Caco-2 (cell line): Measurements from ENCODE around the gene RILP. TPM values are rescaled to one million over a fixed set of nuclear protein-coding genes. Genes with fewer than 3 reads are reported as not detected.

Experiments used
- BruUV-seq: library from RNA; stranded (reverse); fragments of 400-500 nt; replicated peaks from 2 replicates; lab custom pipeline; 2021; lab: Mats Ljungman, UMichigan
- CTCF ChIA-PET: fragments of 300-600 bp; sonication (Branson Sonifier 250); formaldehyde crosslinking; loops from one replicate; lab custom pipeline; 2022; ENCODE audit warnings: antibody characterized with exemption; lab: Charles Lee
- POLR2A ChIA-PET: fragments of 300-600 bp; sonication (Branson Sonifier 250); formaldehyde crosslinking; loops from one replicate; lab custom pipeline; 2022; ENCODE audit warnings: antibody characterized with exemption; lab: Charles Lee
- DNase-seq, 2 experiments: peaks; one replicate each; pipeline versions ENCODE4 v3.0.0 to v3.0.0-alpha.2; 2020 to 2022
- H3K27me3 ChIP-seq: replicated peaks from 2 replicates; pipeline ENCODE4 v1.6.0; 2011; ENCODE audit warnings: low read length; ENCODE audit not compliant: control insufficient read depth, insufficient read depth
- H3K36me3 ChIP-seq: 2 replicates; pipeline ENCODE4 v1.5.1; 2011; ENCODE audit warnings: low read length; ENCODE audit not compliant: control insufficient read depth, insufficient read depth
- H3K4me1 ChIP-seq: fragments of 250-450 bp; sonication (Bioruptor Pico); 2 replicates; pipeline ENCODE4 v1.5.1; 2020; ENCODE audit warnings: mild to moderate bottlenecking
- H3K4me3 ChIP-seq: 2 replicates; pipeline ENCODE4 v1.5.1; 2011; ENCODE audit warnings: low read depth, mild to moderate bottlenecking, control low read depth, low read length
- H3K9me3 ChIP-seq: fragments of 250-450 bp; sonication (Bioruptor Pico); 2 replicates; pipeline ENCODE4 v1.5.1; 2020; ENCODE audit warnings: mild to moderate bottlenecking, moderate library complexity
- H3K27ac Mint-ChIP-seq: one replicate; pipeline ENCODE4 v1.8.0; 2022; ENCODE audit warnings: mixed read lengths; ENCODE audit not compliant: unreplicated experiment
- H3K27me3 Mint-ChIP-seq: one replicate; pipeline ENCODE4 v1.8.0; 2022; ENCODE audit warnings: mixed read lengths; ENCODE audit not compliant: insufficient read depth, unreplicated experiment
- H3K36me3 Mint-ChIP-seq: one replicate; pipeline ENCODE4 v1.8.0; 2022; ENCODE audit warnings: mild to moderate bottlenecking, mixed read lengths; ENCODE audit not compliant: insufficient read depth, unreplicated experiment
- H3K4me1 Mint-ChIP-seq: one replicate; pipeline ENCODE4 v1.8.0; 2022; ENCODE audit warnings: low read depth, mixed read lengths; ENCODE audit not compliant: unreplicated experiment
- H3K4me3 Mint-ChIP-seq: one replicate; pipeline ENCODE4 v1.8.0; 2022; ENCODE audit warnings: mild to moderate bottlenecking, moderate library complexity, mixed read lengths; ENCODE audit not compliant: unreplicated experiment
- H3K9me3 Mint-ChIP-seq: one replicate; pipeline ENCODE4 v1.8.0; 2022; ENCODE audit warnings: mixed read lengths; ENCODE audit not compliant: unreplicated experiment
- intact Hi-C: fragments of 100-400 bp; cut with micrococcal nuclease; formaldehyde crosslinking; loops from one replicate; pipeline ENCODE4 v1.10.0; 2022; ENCODE audit not compliant: unreplicated experiment
- total RNA-seq: library from RNA; stranded (reverse); gene quantifications from 2 replicates; pipeline ENCODE4 v1.2.3, GENCODE V29; 2022
- TF ChIP-seq, protein P1 (sequence below), 2 experiments: fragments of 200-600 bp in 1 of 2; IDR thresholded peaks; 1 replicate in 1 of 2; 2 replicates in 1 of 2; pipeline versions ENCODE4 v1.5.1 to v1.8.0; 2011 to 2022; ENCODE audit warnings: antibody characterized with exemption in 1 of 2, control low read depth in 1 of 2, inconsistent platforms in 1 of 2, low read depth in 1 of 2, low read length in 1 of 2, mild to moderate bottlenecking in 1 of 2, moderate library complexity in 1 of 2; ENCODE audit not compliant: insufficient read depth in 1 of 2, severe bottlenecking in 1 of 2, unreplicated experiment in 1 of 2

Gene RILP
- total RNA-seq, 1 experiment from 2014 or later: 4.2 TPM

- ChIA-PET CTCF (interaction anchor here (1.2 kb wide), 1 partner anchor 21 kb away, joined by 3 read pairs; no protein-coding TSS in a partner anchor), POLR2A (no interaction called here)
- DNase-seq: no peak
- H3K4me3 Mint-ChIP-seq: no peak overlapping the region
- no peak overlapping the region for H3K4me3 ChIP-seq
- H3K9me3 Mint-ChIP-seq: no peaks in the 10 kb centered on the region
- BruUV-seq: no TSS peak
- H3K27me3 ChIP-seq: no peaks in the 10 kb centered on the region
- H3K4me1 ChIP-seq: no peaks in the 10 kb centered on the region
- TF ChIP-seq, protein P1, sequence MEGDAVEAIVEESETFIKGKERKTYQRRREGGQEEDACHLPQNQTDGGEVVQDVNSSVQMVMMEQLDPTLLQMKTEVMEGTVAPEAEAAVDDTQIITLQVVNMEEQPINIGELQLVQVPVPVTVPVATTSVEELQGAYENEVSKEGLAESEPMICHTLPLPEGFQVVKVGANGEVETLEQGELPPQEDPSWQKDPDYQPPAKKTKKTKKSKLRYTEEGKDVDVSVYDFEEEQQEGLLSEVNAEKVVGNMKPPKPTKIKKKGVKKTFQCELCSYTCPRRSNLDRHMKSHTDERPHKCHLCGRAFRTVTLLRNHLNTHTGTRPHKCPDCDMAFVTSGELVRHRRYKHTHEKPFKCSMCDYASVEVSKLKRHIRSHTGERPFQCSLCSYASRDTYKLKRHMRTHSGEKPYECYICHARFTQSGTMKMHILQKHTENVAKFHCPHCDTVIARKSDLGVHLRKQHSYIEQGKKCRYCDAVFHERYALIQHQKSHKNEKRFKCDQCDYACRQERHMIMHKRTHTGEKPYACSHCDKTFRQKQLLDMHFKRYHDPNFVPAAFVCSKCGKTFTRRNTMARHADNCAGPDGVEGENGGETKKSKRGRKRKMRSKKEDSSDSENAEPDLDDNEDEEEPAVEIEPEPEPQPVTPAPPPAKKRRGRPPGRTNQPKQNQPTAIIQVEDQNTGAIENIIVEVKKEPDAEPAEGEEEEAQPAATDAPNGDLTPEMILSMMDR (IDR thresholded peaks at IDR 0.05; ENCODE audit: insufficient read depth in 1 of 2, low read depth in 1 of 2, low read length in 1 of 2, severe bottlenecking in 1 of 2, unreplicated experiment in 1 of 2): no peak
- no peaks in the 10 kb centered on the region; the same call in 1 of the 2 replicates for H3K36me3 ChIP-seq
- H3K27ac Mint-ChIP-seq: no peak overlapping the region
- intact Hi-C loops: no loop called here
- H3K9me3 ChIP-seq: no peaks in the 10 kb centered on the region
- H3K27me3 Mint-ChIP-seq: no peaks in the 10 kb centered on the region
- H3K4me1 Mint-ChIP-seq: no peaks in the 10 kb centered on the region
- H3K36me3 Mint-ChIP-seq: peaks cover 24% of the 10 kb centered on the region
Observed at GRCh38 chr17:1608676-1609075, 41.0 kb downstream of the RILP start.

DNA sequence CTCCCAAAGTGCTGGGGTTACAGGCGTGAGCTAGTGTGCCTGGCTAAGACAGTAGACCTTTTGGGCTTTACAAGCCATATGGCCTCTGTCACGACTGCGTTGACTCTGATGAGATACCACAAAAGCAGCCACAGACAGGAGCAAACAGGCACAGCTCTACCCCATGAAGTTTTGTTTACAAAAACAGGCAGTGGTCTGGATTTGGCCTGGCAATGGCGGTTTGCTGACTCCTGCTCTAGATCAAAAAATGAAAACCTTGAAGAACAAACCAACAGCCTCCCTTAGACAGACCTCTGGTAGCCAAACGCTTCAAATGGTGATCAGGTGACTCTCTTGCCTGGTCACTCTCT lies 41.7 kb downstream of the RILP start:
- H3K4me3 ChIP-seq: no peak overlapping the region
- intact Hi-C loops: no loop called here
- H3K9me3 Mint-ChIP-seq: no peaks in the 10 kb centered on the region
- TF ChIP-seq, protein P1 (IDR thresholded peaks at IDR 0.05; ENCODE audit: insufficient read depth in 1 of 2, low read depth in 1 of 2, low read length in 1 of 2, severe bottlenecking in 1 of 2, unreplicated experiment in 1 of 2): no peak
- no peaks in the 10 kb centered on the region; the same call in 1 of the 2 replicates for H3K36me3 ChIP-seq
- ChIA-PET CTCF (interaction anchor here (0.6 to 1.2 kb wide), 2 partner anchors 22 to 26 kb away, joined by 3 read pairs; no protein-coding TSS in a partner anchor), POLR2A (no interaction called here)
- no peak overlapping the region for H3K27ac Mint-ChIP-seq
- H3K27me3 Mint-ChIP-seq: no peaks in the 10 kb centered on the region
- H3K4me1 ChIP-seq: no peaks in the 10 kb centered on the region
- BruUV-seq: no TSS peak
- H3K9me3 ChIP-seq: no peaks in the 10 kb centered on the region
- H3K4me3 Mint-ChIP-seq: no peak overlapping the region
- no peaks in the 10 kb centered on the region for H3K27me3 ChIP-seq
- no peak for DNase-seq
- no peaks in the 10 kb centered on the region for H3K4me1 Mint-ChIP-seq
- H3K36me3 Mint-ChIP-seq: peaks cover 24% of the 10 kb centered on the region

- no peaks in the 10 kb centered on the region for H3K9me3 Mint-ChIP-seq
- H3K4me1 Mint-ChIP-seq: no peaks in the 10 kb centered on the region
- CTCF ChIA-PET: no interaction called here
- Histone ChIP-seq H3K9me3 (peaks cover 6% of the 10 kb centered on the region; the same call in 1 of the 2 replicates), H3K27me3 (no peaks in the 10 kb centered on the region), H3K4me1 (no peaks in the 10 kb centered on the region), H3K4me3 (no peak overlapping the region), H3K36me3 (no peaks in the 10 kb centered on the region; the same call in 1 of the 2 replicates)
- no peaks in the 10 kb centered on the region for H3K27me3 Mint-ChIP-seq
- no peak for DNase-seq
- BruUV-seq: no TSS peak
- H3K36me3 Mint-ChIP-seq: peaks cover 18% of the 10 kb centered on the region
- intact Hi-C loops: no loop called here
- H3K27ac Mint-ChIP-seq: no peak overlapping the region
- TF ChIP-seq, protein P1 (IDR thresholded peaks at IDR 0.05; ENCODE audit: insufficient read depth in 1 of 2, low read depth in 1 of 2, low read length in 1 of 2, severe bottlenecking in 1 of 2, unreplicated experiment in 1 of 2): no peak
- H3K4me3 Mint-ChIP-seq: no peak overlapping the region
- POLR2A ChIA-PET: no interaction called here
Observed at GRCh38 chr17:1606352-1606985, 43.2 kb downstream of the RILP start.
